ENCODE measurements around the gene CEP131. TPM values are rescaled to one million over a fixed set of nuclear protein-coding genes. Genes with fewer than 3 reads are reported as not detected.

CEP131 gene
- total and polyA plus RNA-seq, 2 of the 8 experiments (the other 6 are each of a cell fraction or from before 2014, with no cell fraction given), result 5.9 to 23.2 TPM

DNA sequence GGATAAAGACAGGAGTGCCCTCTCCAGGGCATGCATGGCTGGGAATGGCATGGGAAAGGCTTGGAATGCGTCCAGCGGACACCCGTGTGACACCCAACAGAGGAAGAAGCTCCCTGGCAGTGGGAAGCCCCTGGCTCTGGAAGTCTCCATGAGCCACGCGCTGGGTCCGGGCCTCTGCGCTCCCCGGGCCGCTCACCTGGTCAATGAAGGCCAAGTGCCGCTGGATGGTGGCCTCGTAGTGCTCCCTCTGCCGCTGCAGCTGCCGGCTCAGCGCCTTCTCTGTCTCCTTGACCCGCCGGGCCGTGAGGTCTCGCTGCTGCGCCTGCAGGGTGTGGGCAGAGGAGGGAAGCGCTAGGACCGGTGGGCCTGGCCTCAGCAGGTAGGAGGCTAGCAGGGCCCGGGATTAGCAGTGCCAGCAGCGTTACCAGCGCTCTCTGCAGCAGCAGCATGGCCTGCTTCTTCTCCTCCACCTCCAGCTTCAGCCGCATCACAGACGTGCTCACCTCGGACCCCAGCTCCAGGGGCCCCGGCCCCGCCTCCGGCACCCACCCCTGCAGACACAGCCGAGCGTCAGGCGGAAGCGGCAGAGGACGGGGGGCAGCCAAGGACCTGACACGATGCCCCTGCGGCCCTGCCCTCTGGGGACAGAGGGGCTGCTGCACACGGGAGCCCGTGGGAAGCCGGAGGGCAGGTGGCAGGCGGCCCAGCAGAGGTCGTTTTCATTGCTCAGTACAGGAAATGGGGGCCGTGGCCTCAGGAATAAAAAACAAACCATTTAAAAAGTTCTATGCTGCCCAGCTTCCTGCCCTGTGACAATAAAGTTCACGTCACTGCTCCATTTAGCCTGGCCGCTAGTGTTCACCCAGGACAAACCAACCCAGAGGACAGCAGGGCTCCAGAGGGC, 26.0 kb downstream of the CEP131 start:
- Histone ChIP-seq H2BK20ac (ENCODE audit: low read length) (no peak overlapping the region), H3K27ac (ENCODE audit: low read depth, low read length) (no peak overlapping the region), H3K14ac (ENCODE audit: insufficient read length) (no peak overlapping the region), H4K8ac (ENCODE audit: extremely low read depth, insufficient read depth, low read length) (no peak overlapping the region), H2BK15ac (ENCODE audit: low read length) (no peak overlapping the region), H2BK12ac (ENCODE audit: low read depth, low read length) (no peak overlapping the region), H3K4me2 (ENCODE audit: insufficient read depth in 1 of 2, low read depth in 2 of 2, low read length in 2 of 2) (no peak overlapping the region), H3K23me2 (ENCODE audit: low read depth, low read length) (no peaks in the 10 kb centered on the region), H3K9me3 (ENCODE audit: insufficient read depth in 2 of 2, low read depth in 1 of 2, low read length in 1 of 2) (no peaks in the 10 kb centered on the region), H3K18ac (ENCODE audit: extremely low read depth, low read length) (no peak overlapping the region), H3K56ac (replicated peaks; ENCODE audit: insufficient read length, low read depth, low read length) (no peak overlapping the region), H3K36me3 (ENCODE audit: control insufficient read depth in 2 of 4, insufficient read depth in 4 of 4, low read length in 3 of 4) (peaks cover 2 to 26% (median 5%) of the 10 kb centered on the region in 4 experiments; a peak in 3 of 8 replicates), H2BK120ac (replicated peaks; ENCODE audit: low read depth, low read length) (no peak overlapping the region), H3K27me3 (replicated peaks in 1 of 4; ENCODE audit: control insufficient read depth in 3 of 4, extremely low read depth in 1 of 4, insufficient read depth in 3 of 4, low read length in 3 of 4) (no peaks in the 10 kb centered on the region), H3K23ac (ENCODE audit: insufficient read length) (no peak overlapping the region), H3K4me1 (replicated peaks in 1 of 4; ENCODE audit: control insufficient read depth in 3 of 4, insufficient read depth in 4 of 4, low read length in 3 of 4) (no peaks in the 10 kb centered on the region; a peak in 1 of 7 replicates), H3K4me3 (ENCODE audit: extremely low read depth in 1 of 4, insufficient read depth in 2 of 4, low read depth in 3 of 4, low read length in 4 of 4) (no peak overlapping the region), H3K9ac (replicated peaks in 1 of 4; ENCODE audit: extremely low read depth in 1 of 4, low read depth in 3 of 4, low read length in 3 of 4) (no peak overlapping the region), H4K20me1 (replicated peaks in 1 of 2; ENCODE audit: control insufficient read depth in 1 of 2, insufficient read depth in 2 of 2, low read length in 2 of 2) (peaks cover 0 to 5% of the 10 kb centered on the region in 2 experiments), H2AFZ (ENCODE audit: low read length) (no peak overlapping the region), H2AK5ac (ENCODE audit: low read depth, low read length) (no peak overlapping the region), H2BK5ac (ENCODE audit: low read depth, low read length) (no peak overlapping the region), H3K79me2 (ENCODE audit: control insufficient read depth in 1 of 2, insufficient read depth in 2 of 2, low read length in 2 of 2) (no peaks in the 10 kb centered on the region), H3K79me1 (ENCODE audit: low read depth, low read length) (no peaks in the 10 kb centered on the region), H4K91ac (replicated peaks; ENCODE audit: insufficient read length, low read length) (no peak overlapping the region), H3K4ac (replicated peaks; ENCODE audit: insufficient read length, low read depth, low read length) (no peak overlapping the region), H4K5ac (ENCODE audit: insufficient read length, low read depth, low read length) (no peak overlapping the region)
- CTCF ChIA-PET (ENCODE audit: partially characterized antibody), result interaction anchor here (0.8 to 3.7 kb wide), 4 partner anchors 24 to 75 kb away, joined by 3 to 16 read pairs (median 4); no protein-coding TSS in a partner anchor
- whole genome bisulfite sequencing, 2 experiments (ENCODE audit: extremely low coverage in 1 of 2, insufficient coverage in 1 of 2, insufficient read length in 1 of 2, insufficient replicate concordance in 2 of 2, low coverage in 1 of 2, low lambda C conversion rate in 2 of 2, missing lambda C conversion rate in 1 of 2), result 97% methylated on average over 32 of the region's 45 CpGs; no CpG with 5 or more reads in 1 of the 2 experiments
- POLR2A ChIA-PET (ENCODE audit: partially characterized antibody), result no interaction called here
- DNase-seq (ENCODE audit: low read depth in 1 of 2, low spot score in 2 of 2), result no peak
- no peak for FAIRE-seq
- TF ChIP-seq TBP (IDR thresholded peaks at IDR 0.05; ENCODE audit: low read depth, low read length) (no peak), KDM1A (IDR thresholded peaks at IDR 0.05; ENCODE audit: borderline replicate concordance, low read length) (no peak), EP300 (IDR thresholded peaks at IDR 0.05; ENCODE audit: borderline replicate concordance in 1 of 2, low read depth in 2 of 2, low read length in 2 of 2) (no peak), SRF (IDR thresholded peaks at IDR 0.05; ENCODE audit: low read depth, low read length) (no peak), RNF2 (IDR thresholded peaks at IDR 0.05; ENCODE audit: borderline replicate concordance, low read depth, low read length, missing control alignments, poor library complexity, severe bottlenecking) (no peak), BCL11A (IDR thresholded peaks at IDR 0.05; ENCODE audit: low read depth in 2 of 2, low read length in 2 of 2) (no peak), POLR2AphosphoS5 (IDR thresholded peaks at IDR 0.05; ENCODE audit: low read depth, low read length) (no peak)
- TF ChIP-seq, protein P1, sequence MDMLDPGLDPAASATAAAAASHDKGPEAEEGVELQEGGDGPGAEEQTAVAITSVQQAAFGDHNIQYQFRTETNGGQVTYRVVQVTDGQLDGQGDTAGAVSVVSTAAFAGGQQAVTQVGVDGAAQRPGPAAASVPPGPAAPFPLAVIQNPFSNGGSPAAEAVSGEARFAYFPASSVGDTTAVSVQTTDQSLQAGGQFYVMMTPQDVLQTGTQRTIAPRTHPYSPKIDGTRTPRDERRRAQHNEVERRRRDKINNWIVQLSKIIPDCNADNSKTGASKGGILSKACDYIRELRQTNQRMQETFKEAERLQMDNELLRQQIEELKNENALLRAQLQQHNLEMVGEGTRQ (IDR thresholded peaks at IDR 0.05; ENCODE audit: low read length), result no peak
- TF ChIP-seq, protein P2, sequence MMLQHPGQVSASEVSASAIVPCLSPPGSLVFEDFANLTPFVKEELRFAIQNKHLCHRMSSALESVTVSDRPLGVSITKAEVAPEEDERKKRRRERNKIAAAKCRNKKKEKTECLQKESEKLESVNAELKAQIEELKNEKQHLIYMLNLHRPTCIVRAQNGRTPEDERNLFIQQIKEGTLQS (IDR thresholded peaks at IDR 0.05; ENCODE audit: insufficient read depth, low read depth, low read length), result no peak

All from H1 (cell line).